ENCODE results near the gene CELF4. TPM values are rescaled to one million over a fixed set of nuclear protein-coding genes. Genes with fewer than 3 reads are reported as not detected.

Gene CELF4
- total RNA-seq, 3 donors from 2014 or later: 1.0 TPM; not detected in 2

- no peak overlapping the region for H3K27ac ChIP-seq
- H3K4me3 ChIP-seq: no peak overlapping the region
- H3K9me3 ChIP-seq: no peaks in the 10 kb centered on the region
- intact Hi-C loops (cut with DNase I; ENCODE audit: low total_unique reads): no loop called here
- H3K4me1 ChIP-seq: no peaks in the 10 kb centered on the region
- no peaks in the 10 kb centered on the region for H3K27me3 ChIP-seq
- TF ChIP-seq POLR2AphosphoS5 (IDR thresholded peaks at IDR 0.05): no peak
- no peak for TF ChIP-seq CTCF (IDR thresholded peaks at IDR 0.05)
- TF ChIP-seq POLR2A (IDR thresholded peaks at IDR 0.05): no peak
- no peaks in the 10 kb centered on the region for H3K36me3 ChIP-seq
- no peak for DNase-seq (ENCODE audit: low spot score in 2 of 2)
Observed at GRCh38 chr18:37400802-37401201, 164.8 kb downstream of the CELF4 start.

GRCh38 chr18:37398248-37398920 lies 167.2 kb downstream of the CELF4 start:
- no peak for DNase-seq (ENCODE audit: low spot score in 2 of 2)
- Histone ChIP-seq H3K27me3 (peaks cover 0 to 4% of the 10 kb centered on the region in 2 donors), H3K9me3 (no peaks in the 10 kb centered on the region), H3K27ac (no peak overlapping the region), H3K4me1 (no peaks in the 10 kb centered on the region), H3K36me3 (no peaks in the 10 kb centered on the region), H3K4me3 (no peak overlapping the region)
- TF ChIP-seq POLR2A (IDR thresholded peaks at IDR 0.05) (no peak), CTCF (IDR thresholded peaks at IDR 0.05) (no peak), POLR2AphosphoS5 (IDR thresholded peaks at IDR 0.05) (no peak)
- intact Hi-C loops (cut with DNase I; ENCODE audit: low total_unique reads): no loop called here

- Histone ChIP-seq H3K4me1 (no peaks in the 10 kb centered on the region), H3K9me3 (no peaks in the 10 kb centered on the region), H3K4me3 (no peak overlapping the region), H3K36me3 (no peaks in the 10 kb centered on the region), H3K27ac (no peak overlapping the region), H3K27me3 (peaks cover 0 to 4% of the 10 kb centered on the region in 2 donors)
- intact Hi-C loops (cut with DNase I; ENCODE audit: low total_unique reads): no loop called here
- no peak for DNase-seq (ENCODE audit: low spot score in 2 of 2)
- TF ChIP-seq CTCF (IDR thresholded peaks at IDR 0.05): no peak
Observed at GRCh38 chr18:37397814-37398213, 167.8 kb downstream of the CELF4 start.

- intact Hi-C loops (cut with DNase I; ENCODE audit: low total_unique reads): no loop called here
- no peak for TF ChIP-seq POLR2AphosphoS5 (IDR thresholded peaks at IDR 0.05)
- TF ChIP-seq POLR2A (IDR thresholded peaks at IDR 0.05): no peak
- Histone ChIP-seq H3K9me3 (no peaks in the 10 kb centered on the region), H3K36me3 (no peaks in the 10 kb centered on the region), H3K4me3 (no peak overlapping the region), H3K27me3 (peaks cover 0 to 4% of the 10 kb centered on the region in 2 donors), H3K4me1 (no peaks in the 10 kb centered on the region), H3K27ac (no peak overlapping the region)
- no peak for DNase-seq (ENCODE audit: low spot score in 2 of 2)
Observed at GRCh38 chr18:37396971-37397720, 168.5 kb downstream of the CELF4 start.

- H3K4me1 ChIP-seq: no peaks in the 10 kb centered on the region
- TF ChIP-seq POLR2AphosphoS5 (IDR thresholded peaks at IDR 0.05) (no peak), POLR2A (IDR thresholded peaks at IDR 0.05) (no peak), CTCF (IDR thresholded peaks at IDR 0.05) (no peak)
- intact Hi-C loops (cut with DNase I; ENCODE audit: low total_unique reads): no loop called here
- H3K9me3 ChIP-seq: no peaks in the 10 kb centered on the region
- H3K27ac ChIP-seq: no peak overlapping the region
- H3K4me3 ChIP-seq: no peak overlapping the region
- no peak for DNase-seq (ENCODE audit: low spot score in 2 of 2)
- H3K27me3 ChIP-seq: peaks cover 0 to 4% of the 10 kb centered on the region in 2 donors
- no peaks in the 10 kb centered on the region for H3K36me3 ChIP-seq
Observed at GRCh38 chr18:37395631-37396030, 170.0 kb downstream of the CELF4 start.

Data from breast epithelium (tissue), 4 donors.